ENCODE data around the gene FCRL6. TPM values are rescaled to one million over a fixed set of nuclear protein-coding genes. Genes with fewer than 3 reads are reported as not detected.

Gene FCRL6
- total and polyA plus RNA-seq, 7 donors = 0.20 to 0.39 (median 0.26) TPM; not detected in 3

- no peaks in the 10 kb centered on the region for H3K36me3 ChIP-seq (ENCODE audit: insufficient read depth in 1 of 2, low read depth in 1 of 2)
- no peak for DNase-seq
- intact Hi-C loops (cut with DNase I) = loop anchor here in 1 of 2 donors (5.0 kb wide), 1 partner anchor 52 kb away; no protein-coding TSS in a partner anchor
- TF ChIP-seq, protein P1, sequence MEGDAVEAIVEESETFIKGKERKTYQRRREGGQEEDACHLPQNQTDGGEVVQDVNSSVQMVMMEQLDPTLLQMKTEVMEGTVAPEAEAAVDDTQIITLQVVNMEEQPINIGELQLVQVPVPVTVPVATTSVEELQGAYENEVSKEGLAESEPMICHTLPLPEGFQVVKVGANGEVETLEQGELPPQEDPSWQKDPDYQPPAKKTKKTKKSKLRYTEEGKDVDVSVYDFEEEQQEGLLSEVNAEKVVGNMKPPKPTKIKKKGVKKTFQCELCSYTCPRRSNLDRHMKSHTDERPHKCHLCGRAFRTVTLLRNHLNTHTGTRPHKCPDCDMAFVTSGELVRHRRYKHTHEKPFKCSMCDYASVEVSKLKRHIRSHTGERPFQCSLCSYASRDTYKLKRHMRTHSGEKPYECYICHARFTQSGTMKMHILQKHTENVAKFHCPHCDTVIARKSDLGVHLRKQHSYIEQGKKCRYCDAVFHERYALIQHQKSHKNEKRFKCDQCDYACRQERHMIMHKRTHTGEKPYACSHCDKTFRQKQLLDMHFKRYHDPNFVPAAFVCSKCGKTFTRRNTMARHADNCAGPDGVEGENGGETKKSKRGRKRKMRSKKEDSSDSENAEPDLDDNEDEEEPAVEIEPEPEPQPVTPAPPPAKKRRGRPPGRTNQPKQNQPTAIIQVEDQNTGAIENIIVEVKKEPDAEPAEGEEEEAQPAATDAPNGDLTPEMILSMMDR (IDR thresholded peaks at IDR 0.05) = no peak
- H3K4me3 ChIP-seq = no peak overlapping the region
- no peaks in the 10 kb centered on the region for H3K9me3 ChIP-seq
- peaks cover 0 to 6% (median 5%) of the 10 kb centered on the region in 3 donors for H3K27me3 ChIP-seq (ENCODE audit: insufficient read depth in 3 of 3, low read length in 2 of 3)
- ATAC-seq = no peak
- WGBS, 3 donors = 72 to 87% (median 79%) methylated on average over 8 of the region's 8 CpGs
- H3K4me1 ChIP-seq = no peaks in the 10 kb centered on the region
- H3K27ac ChIP-seq = no peak overlapping the region
Measured at GRCh38 chr1:159800177-159800930, 1.8 kb upstream of the FCRL6 start.

DNA sequence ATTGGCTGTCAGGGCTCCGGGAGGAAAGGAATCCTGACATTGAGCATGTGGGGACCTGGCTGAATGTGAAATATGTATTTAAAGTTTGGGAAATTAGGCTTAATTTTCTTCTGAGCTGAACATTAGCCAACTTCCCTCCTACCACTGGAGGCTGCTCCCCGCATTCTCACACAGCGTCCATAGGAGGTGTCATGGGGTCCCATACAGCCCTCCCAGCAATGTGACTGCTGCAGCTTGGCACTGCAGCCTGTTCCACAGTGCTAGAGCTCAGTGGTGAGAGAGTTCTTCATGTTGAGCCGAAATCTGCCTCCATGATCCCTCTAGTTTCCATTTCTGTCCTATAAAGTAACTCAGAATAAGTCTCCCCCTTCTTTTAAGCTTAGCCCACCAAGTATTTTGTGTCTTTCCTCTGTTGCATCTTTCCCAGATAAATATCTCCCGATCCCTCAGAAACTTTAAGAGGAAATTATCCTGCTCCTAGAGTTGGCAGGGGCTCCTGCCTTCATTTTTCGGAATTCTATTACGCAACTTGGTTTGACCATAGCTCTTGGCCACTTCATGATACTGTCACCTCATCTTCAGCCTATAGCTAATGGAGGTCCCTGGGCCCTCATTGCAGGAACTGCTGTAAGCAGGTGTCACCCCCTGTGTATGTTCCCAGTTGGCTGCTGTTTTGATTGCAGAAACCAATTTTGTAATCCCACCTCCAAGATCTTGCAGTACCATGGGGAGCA, 2.0 kb downstream of the FCRL6 start:
- ATAC-seq = no peak
- no peak for DNase-seq
- no peak overlapping the region for H3K27ac ChIP-seq
- no peaks in the 10 kb centered on the region for H3K36me3 ChIP-seq (ENCODE audit: insufficient read depth in 1 of 2, low read depth in 1 of 2)
- 68 to 71% (median 70%) methylated on average over 7 of the region's 7 CpGs for WGBS, 3 donors
- H3K9me3 ChIP-seq = no peaks in the 10 kb centered on the region
- H3K4me1 ChIP-seq = no peaks in the 10 kb centered on the region
- TF ChIP-seq, protein P1 (IDR thresholded peaks at IDR 0.05) = no peak
- no peak overlapping the region for H3K4me3 ChIP-seq
- peaks cover 0 to 5% (median 0%) of the 10 kb centered on the region in 3 donors for H3K27me3 ChIP-seq (ENCODE audit: insufficient read depth in 3 of 3, low read length in 2 of 3)
- intact Hi-C loops (cut with DNase I) = loop anchor here in 1 of 2 donors (5.0 kb wide), 1 partner anchor 48 kb away; no protein-coding TSS in a partner anchor

GRCh38 chr1:159804924-159805323, 2.8 kb downstream of the FCRL6 start:
- Histone ChIP-seq H3K9me3 (no peaks in the 10 kb centered on the region), H3K27ac (no peak overlapping the region), H3K4me3 (no peak overlapping the region), H3K27me3 (ENCODE audit: insufficient read depth in 3 of 3, low read length in 2 of 3) (peaks cover 0 to 5% (median 0%) of the 10 kb centered on the region in 3 donors), H3K36me3 (ENCODE audit: insufficient read depth in 1 of 2, low read depth in 1 of 2) (no peaks in the 10 kb centered on the region), H3K4me1 (no peaks in the 10 kb centered on the region)
- DNase-seq (no peak), ATAC-seq (no peak)
- TF ChIP-seq, protein P1 (IDR thresholded peaks at IDR 0.05) = no peak
- intact Hi-C loops (cut with DNase I) = loop anchor here in 1 of 2 donors (1.0 to 5.0 kb wide), 2 partner anchors 41 to 47 kb away; no protein-coding TSS in a partner anchor
- 21 to 33% (median 29%) methylated on average over 2 of the region's 2 CpGs for WGBS, 3 donors

DNA sequence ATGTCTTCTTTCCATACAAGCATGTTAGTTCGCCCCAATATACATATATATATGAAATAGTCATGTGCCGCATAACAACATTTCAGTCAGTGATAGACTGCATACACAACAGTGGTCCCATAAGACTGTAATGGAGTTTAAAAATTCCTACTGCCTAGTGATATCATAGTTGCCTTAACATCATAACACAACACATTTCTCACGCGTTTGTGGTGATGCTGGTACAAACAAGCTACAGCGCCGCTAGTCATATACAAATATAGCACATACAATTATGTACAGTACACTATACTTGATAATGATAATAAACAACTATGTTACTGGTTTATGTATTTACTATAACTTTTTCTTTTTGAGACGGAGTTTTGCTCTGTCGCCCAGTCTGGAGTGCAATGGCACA, 13.8 kb downstream of the FCRL6 start:
- intact Hi-C loops (cut with DNase I) = no loop called here
- H3K27ac ChIP-seq = no peak overlapping the region
- DNase-seq (no peak), ATAC-seq (no peak)
- no peak overlapping the region for H3K4me3 ChIP-seq
- no peaks in the 10 kb centered on the region for H3K4me1 ChIP-seq
- TF ChIP-seq, protein P1 (IDR thresholded peaks at IDR 0.05) = no peak
- no peaks in the 10 kb centered on the region for H3K36me3 ChIP-seq (ENCODE audit: insufficient read depth in 1 of 2, low read depth in 1 of 2)
- 91 to 95% (median 91%) methylated on average over 8 of the region's 8 CpGs for WGBS, 3 donors
- H3K27me3 ChIP-seq (ENCODE audit: insufficient read depth in 3 of 3, low read length in 2 of 3) = no peaks in the 10 kb centered on the region
- H3K9me3 ChIP-seq = no peaks in the 10 kb centered on the region

Data from psoas muscle (tissue), 8 donors.